ENCODE data around the gene PIGN.

DNA sequence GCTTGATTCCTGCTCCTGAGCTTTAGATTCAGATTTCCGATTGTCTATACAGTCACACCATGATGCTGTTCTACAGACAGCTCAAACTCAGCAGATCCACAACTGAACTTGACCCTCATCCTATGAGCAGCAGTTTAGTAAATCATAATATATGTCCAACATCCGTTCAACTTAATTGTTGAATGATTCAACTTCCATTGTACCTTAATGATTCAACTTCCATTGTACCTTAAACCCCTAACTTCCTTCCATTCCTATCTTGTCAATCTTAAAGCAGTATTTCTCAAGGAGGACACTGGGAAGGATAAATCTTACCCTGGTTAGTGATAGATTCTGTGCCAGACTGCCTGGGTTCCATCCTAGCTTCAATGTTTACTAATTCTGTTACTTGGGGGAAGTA, 60.1 kb downstream of the PIGN start:
- TF ChIP-seq, protein P1, sequence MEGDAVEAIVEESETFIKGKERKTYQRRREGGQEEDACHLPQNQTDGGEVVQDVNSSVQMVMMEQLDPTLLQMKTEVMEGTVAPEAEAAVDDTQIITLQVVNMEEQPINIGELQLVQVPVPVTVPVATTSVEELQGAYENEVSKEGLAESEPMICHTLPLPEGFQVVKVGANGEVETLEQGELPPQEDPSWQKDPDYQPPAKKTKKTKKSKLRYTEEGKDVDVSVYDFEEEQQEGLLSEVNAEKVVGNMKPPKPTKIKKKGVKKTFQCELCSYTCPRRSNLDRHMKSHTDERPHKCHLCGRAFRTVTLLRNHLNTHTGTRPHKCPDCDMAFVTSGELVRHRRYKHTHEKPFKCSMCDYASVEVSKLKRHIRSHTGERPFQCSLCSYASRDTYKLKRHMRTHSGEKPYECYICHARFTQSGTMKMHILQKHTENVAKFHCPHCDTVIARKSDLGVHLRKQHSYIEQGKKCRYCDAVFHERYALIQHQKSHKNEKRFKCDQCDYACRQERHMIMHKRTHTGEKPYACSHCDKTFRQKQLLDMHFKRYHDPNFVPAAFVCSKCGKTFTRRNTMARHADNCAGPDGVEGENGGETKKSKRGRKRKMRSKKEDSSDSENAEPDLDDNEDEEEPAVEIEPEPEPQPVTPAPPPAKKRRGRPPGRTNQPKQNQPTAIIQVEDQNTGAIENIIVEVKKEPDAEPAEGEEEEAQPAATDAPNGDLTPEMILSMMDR (IDR thresholded peaks at IDR 0.05; ENCODE audit: low read depth, low read length), result no peak
- no peak for TF ChIP-seq EZH2phosphoT487 (IDR thresholded peaks at IDR 0.05; ENCODE audit: low read depth)
